Activated naive CD4-positive, alpha-beta T cell treated with anti-CD3 and anti-CD28 coated beads for 36 hours (primary cell): Measurements from ENCODE around the gene PTPN23. TPM values are rescaled to one million over a fixed set of nuclear protein-coding genes. Genes with fewer than 3 reads are reported as not detected.

ENCODE experiments used
- CTCF ChIA-PET: fragments of 350-600 bp; sonication (Branson Sonifier 250); formaldehyde crosslinking; loops from one replicate; lab custom pipeline; 2021; ENCODE audit warnings: antibody characterized with exemption; lab: Charles Lee
- DNase-seq: peaks from one replicate; pipeline ENCODE4 v3.0.0-alpha.2; 2020
- H3K27ac Mint-ChIP-seq: one replicate; pipeline ENCODE4 v1.8.0; 2021; ENCODE audit warnings: mild to moderate bottlenecking, mixed read lengths
- H3K27me3 Mint-ChIP-seq: one replicate; pipeline ENCODE4 v1.8.0; 2021; ENCODE audit warnings: low read depth, mixed read lengths
- H3K36me3 Mint-ChIP-seq: one replicate; pipeline ENCODE4 v1.8.0; 2021; ENCODE audit warnings: low read depth, mixed read lengths
- H3K4me1 Mint-ChIP-seq: one replicate; pipeline ENCODE4 v1.8.0; 2021; ENCODE audit warnings: low read depth, mixed read lengths
- H3K4me3 Mint-ChIP-seq: one replicate; pipeline ENCODE4 v1.8.0; 2021; ENCODE audit warnings: mild to moderate bottlenecking, moderate library complexity, mixed read lengths
- H3K9me3 Mint-ChIP-seq: one replicate; pipeline ENCODE4 v1.8.0; 2021; ENCODE audit warnings: mixed read lengths
- intact Hi-C: fragments of 100-400 bp; cut with micrococcal nuclease; formaldehyde crosslinking; loops from one replicate; pipeline ENCODE4 v1.15.1; 2023
- total RNA-seq, 2 experiments: library from RNA; stranded (reverse); gene quantifications; one replicate each; pipeline ENCODE4 v1.2.3, GENCODE V29; 2021

PTPN23 gene
- total RNA-seq, 2 experiments from 2014 or later, result 18.7 to 21.6 TPM

DNA sequence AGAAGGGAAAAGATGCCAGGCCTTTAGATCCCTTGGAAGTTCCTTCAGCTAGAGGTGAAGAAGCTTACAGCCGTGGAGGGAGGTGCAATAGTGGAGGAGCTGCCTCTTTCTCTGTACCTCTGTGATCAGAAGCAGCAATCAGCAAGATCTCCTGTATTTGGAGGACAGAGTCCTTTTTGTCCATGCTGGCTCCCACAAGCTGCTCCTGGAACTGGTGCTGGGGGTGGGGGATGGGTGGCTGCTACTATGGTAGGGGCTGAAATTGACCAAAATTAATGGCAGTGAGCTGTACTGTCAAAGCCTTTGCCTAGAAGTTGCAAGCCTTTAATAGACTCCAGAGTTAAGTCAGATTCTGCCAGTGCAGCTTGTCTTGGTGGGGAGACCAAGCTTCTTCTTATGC lies 18.2 kb downstream of the PTPN23 start:
- CTCF ChIA-PET, result interaction anchor here (0.6 to 1.3 kb wide), 3 partner anchors 15 to 83 kb away, joined by 3 to 4 read pairs (median 3); no protein-coding TSS in a partner anchor
- no peak overlapping the region for H3K27ac Mint-ChIP-seq
- no peaks in the 10 kb centered on the region for H3K27me3 Mint-ChIP-seq
- no peaks in the 10 kb centered on the region for H3K9me3 Mint-ChIP-seq
- intact Hi-C loops, result no loop called here
- H3K36me3 Mint-ChIP-seq, result peaks cover 4% of the 10 kb centered on the region
- DNase-seq, result no peak
- H3K4me3 Mint-ChIP-seq, result no peak overlapping the region
- peaks cover 24% of the 10 kb centered on the region for H3K4me1 Mint-ChIP-seq

DNA sequence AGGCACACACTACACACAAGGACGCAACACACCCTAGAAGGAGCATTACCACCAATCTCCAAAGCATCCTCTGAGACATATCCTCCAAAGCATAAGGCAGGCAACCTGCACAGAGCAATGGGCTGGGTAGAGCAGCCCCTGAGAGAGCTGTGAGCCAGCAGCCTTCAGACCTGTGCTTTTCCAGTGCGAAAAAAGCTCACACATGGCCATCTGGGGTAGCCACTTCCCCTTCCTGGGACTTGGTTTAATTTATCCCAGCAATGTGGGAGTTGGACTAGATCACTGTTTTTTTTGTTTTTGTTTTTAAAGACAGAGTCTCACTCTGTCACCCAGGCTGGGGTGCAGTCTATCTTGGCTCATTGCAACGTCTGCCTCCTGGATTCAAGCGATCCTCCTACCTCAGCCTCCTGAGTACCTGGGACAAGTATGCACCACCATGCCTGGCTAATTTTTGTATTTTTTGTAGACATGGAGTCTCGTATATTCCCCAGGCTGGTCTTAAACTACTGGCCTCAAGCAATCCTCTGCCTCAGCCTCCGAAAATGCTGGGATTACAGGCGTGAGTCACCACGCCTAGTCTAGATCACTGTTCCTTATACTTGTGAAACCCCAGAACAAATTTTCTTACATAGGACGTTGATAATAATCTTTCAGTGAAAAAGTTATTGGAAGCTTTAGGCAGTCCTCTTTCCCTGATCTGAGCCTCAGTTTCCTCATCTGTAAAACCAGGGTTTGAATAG lies 18.9 kb downstream of the PTPN23 start:
- Mint-ChIP-seq H3K4me3 (no peak overlapping the region), H3K27ac (no peak overlapping the region), H3K4me1 (peaks cover 18% of the 10 kb centered on the region), H3K9me3 (no peaks in the 10 kb centered on the region), H3K27me3 (no peaks in the 10 kb centered on the region), H3K36me3 (peaks cover 4% of the 10 kb centered on the region)
- CTCF ChIA-PET, result interaction anchor here (0.6 to 1.3 kb wide), 3 partner anchors 14 to 83 kb away, joined by 3 to 4 read pairs (median 3); no protein-coding TSS in a partner anchor
- intact Hi-C loops, result no loop called here
- no peak for DNase-seq

DNA sequence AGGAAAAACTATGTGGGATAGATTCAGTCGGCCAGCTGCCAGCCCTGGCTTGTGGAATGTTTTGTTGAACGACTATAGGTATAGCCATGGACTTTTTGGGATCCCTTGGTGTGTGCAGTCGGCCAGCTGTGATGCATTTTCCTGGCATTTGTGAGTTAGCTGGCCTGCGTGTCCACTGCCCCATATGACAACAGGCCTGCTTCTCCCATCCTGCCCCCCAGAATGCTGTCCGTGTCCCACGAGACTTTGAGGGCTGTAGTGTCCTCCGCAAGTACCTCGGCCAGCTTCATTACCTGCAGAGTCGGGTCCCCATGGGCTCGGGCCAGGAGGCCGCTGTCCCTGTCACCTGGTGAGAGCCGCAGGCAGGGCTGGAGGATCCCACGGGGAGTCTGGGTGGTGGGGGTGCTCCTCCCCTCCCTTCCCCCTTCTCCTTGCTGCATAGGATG lies 23.6 kb downstream of the PTPN23 start:
- intact Hi-C loops, result no loop called here
- Mint-ChIP-seq H3K27ac (no peak overlapping the region), H3K36me3 (peaks cover 3% of the 10 kb centered on the region), H3K4me1 (no peaks in the 10 kb centered on the region), H3K4me3 (no peak overlapping the region), H3K27me3 (no peaks in the 10 kb centered on the region), H3K9me3 (no peaks in the 10 kb centered on the region)
- CTCF ChIA-PET, result interaction anchor here (1.8 kb wide), 1 partner anchor 17 kb away, joined by 4 read pairs; no protein-coding TSS in a partner anchor
- DNase-seq, result no peak

DNA sequence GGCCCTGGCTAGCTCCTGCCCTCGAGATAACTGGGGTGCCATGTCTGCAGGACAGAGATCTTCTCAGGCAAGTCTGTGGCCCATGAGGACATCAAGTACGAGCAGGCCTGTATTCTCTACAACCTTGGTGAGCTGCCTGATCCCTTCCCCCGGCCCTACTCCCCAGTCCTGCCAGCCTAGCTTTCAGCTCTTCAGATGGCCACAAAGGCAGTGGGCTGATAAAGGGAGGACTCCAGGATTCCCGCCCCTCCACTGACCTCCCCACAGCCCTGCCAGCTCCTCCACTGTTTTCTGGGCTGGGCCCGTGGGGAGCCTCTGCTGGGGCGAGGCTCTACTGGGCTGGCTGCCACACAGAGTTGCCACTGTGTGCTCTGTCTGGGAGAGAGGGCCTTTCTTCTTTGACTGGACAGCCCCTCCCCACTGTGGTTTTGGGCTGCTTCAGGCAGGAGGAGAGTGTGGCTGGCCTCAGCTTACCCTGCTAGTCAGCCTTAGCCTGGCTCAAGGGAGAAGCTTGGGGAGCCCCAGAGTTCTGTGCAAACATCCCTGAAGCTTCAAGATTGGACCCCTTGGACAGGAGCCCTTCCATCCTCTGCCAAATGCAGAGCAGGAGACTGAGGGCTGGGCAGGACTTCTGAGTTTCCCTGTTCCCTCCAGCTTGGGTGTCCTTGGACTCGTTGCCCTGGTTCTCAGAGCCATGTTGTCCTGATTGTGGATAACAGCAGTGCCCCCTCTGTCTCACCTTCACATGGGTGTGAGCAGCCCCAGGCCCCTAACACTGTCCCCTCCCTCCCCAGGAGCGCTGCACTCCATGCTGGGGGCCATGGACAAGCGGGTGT lies 24.4 kb downstream of the PTPN23 start:
- CTCF ChIA-PET, result interaction anchor here (0.7 to 1.8 kb wide), 2 partner anchors 17 to 78 kb away, joined by 3 to 4 read pairs; no protein-coding TSS in a partner anchor

DNA sequence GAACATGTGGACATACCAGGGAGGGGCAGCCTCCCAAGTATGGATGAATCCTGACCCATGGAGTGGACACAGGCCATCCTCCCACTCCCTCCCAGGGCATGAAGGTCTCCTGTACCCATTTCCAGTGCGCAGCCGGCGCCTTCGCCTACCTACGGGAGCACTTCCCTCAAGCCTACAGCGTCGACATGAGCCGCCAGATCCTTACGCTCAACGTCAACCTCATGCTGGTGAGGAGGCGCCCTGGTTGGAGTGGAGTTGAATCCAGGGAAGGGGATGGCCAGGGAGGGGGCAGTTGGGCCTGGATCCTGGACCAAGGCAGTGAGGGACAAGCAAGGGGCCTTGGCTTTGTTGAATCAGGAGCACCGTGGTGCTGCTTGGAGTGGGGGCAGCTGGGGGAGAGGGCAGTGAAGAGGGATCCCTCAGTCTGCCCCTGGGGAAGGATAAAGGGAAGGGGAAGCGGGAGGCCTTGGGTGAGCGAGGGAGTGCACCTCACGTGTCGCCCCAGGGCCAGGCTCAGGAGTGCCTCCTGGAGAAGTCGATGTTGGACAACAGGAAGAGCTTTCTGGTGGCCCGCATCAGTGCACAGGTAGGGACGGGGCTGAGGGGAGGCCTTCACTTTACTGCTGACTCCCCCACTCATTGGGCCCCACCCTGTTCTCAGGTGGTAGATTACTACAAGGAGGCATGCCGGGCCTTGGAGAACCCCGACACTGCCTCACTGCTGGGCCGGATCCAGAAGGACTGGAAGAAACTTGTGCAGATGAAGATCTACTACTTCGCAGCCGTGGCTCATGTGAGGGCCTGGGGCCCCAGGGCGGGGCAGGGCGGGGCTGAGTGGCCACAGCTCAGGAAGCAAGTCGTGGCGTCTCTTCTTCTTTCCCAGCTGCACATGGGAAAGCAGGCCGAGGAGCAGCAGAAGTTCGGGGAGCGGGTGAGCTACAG lies 25.3 kb downstream of the PTPN23 start:
- no peak overlapping the region for H3K27ac Mint-ChIP-seq
- CTCF ChIA-PET, result interaction anchor here (0.5 to 1.8 kb wide), 3 partner anchors 16 to 79 kb away, joined by 3 to 9 read pairs (median 4); no protein-coding TSS in a partner anchor
- no peak for DNase-seq
- H3K36me3 Mint-ChIP-seq, result peaks cover 3% of the 10 kb centered on the region
- intact Hi-C loops, result no loop called here
- H3K27me3 Mint-ChIP-seq, result no peaks in the 10 kb centered on the region
- H3K9me3 Mint-ChIP-seq, result no peaks in the 10 kb centered on the region
- H3K4me3 Mint-ChIP-seq, result no peak overlapping the region
- H3K4me1 Mint-ChIP-seq, result no peaks in the 10 kb centered on the region

More for the DNA sequence above, 24.4 kb downstream of the PTPN23 start:
- Mint-ChIP-seq H3K4me3 (no peak overlapping the region), H3K4me1 (no peaks in the 10 kb centered on the region), H3K9me3 (no peaks in the 10 kb centered on the region), H3K27me3 (no peaks in the 10 kb centered on the region), H3K27ac (no peak overlapping the region), H3K36me3 (peaks cover 3% of the 10 kb centered on the region)
- DNase-seq, result no peak
- intact Hi-C loops, result no loop called here

DNA sequence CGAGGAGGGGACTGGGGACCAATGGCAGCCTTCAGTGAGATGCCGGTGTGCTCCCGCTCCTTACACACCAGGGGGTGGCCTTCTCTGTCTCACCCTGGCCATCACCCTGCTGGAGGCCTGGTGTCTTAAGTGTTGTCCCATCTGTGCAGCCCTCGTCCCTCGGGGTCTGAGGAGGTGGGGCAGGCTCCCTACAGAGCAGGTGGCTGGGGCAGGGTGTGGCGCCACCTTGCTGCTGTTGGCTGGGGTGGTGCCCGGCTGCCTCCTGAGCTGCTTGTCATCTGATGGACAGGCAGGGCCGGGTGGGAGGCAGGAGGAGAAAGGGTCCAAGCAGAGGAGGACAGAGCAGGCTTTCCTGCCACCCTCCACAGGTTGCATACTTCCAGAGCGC lies 25.9 kb downstream of the PTPN23 start:
- H3K9me3 Mint-ChIP-seq, result no peaks in the 10 kb centered on the region
- H3K27ac Mint-ChIP-seq, result no peak overlapping the region
- no peak for DNase-seq
- H3K36me3 Mint-ChIP-seq, result peaks cover 3% of the 10 kb centered on the region
- no peak overlapping the region for H3K4me3 Mint-ChIP-seq
- H3K4me1 Mint-ChIP-seq, result no peaks in the 10 kb centered on the region
- H3K27me3 Mint-ChIP-seq, result no peaks in the 10 kb centered on the region
- CTCF ChIA-PET, result no interaction called here
- intact Hi-C loops, result no loop called here

DNA sequence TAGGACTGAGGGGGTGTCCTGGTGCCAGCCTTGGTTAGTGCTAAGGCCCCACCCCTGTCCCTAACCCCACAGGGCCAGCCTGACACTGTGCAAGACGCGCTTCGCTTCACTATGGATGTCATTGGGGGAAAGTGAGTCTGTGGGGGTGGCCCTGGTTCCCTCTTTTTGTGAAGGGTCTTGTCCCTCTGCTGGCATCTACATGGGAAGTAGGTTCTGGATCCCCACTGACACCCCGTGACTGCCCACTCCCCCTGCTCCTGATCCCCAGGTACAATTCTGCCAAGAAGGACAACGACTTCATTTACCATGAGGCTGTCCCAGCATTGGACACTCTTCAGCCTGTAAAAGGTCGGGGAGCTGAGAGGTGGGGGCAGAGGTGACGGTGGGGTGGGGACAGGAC lies 26.4 kb downstream of the PTPN23 start:
- intact Hi-C loops, result no loop called here
- CTCF ChIA-PET, result no interaction called here
- no peak for DNase-seq
- Mint-ChIP-seq H3K4me1 (no peaks in the 10 kb centered on the region), H3K27me3 (no peaks in the 10 kb centered on the region), H3K9me3 (no peaks in the 10 kb centered on the region), H3K36me3 (peaks cover 3% of the 10 kb centered on the region), H3K27ac (no peak overlapping the region), H3K4me3 (no peak overlapping the region)

DNA sequence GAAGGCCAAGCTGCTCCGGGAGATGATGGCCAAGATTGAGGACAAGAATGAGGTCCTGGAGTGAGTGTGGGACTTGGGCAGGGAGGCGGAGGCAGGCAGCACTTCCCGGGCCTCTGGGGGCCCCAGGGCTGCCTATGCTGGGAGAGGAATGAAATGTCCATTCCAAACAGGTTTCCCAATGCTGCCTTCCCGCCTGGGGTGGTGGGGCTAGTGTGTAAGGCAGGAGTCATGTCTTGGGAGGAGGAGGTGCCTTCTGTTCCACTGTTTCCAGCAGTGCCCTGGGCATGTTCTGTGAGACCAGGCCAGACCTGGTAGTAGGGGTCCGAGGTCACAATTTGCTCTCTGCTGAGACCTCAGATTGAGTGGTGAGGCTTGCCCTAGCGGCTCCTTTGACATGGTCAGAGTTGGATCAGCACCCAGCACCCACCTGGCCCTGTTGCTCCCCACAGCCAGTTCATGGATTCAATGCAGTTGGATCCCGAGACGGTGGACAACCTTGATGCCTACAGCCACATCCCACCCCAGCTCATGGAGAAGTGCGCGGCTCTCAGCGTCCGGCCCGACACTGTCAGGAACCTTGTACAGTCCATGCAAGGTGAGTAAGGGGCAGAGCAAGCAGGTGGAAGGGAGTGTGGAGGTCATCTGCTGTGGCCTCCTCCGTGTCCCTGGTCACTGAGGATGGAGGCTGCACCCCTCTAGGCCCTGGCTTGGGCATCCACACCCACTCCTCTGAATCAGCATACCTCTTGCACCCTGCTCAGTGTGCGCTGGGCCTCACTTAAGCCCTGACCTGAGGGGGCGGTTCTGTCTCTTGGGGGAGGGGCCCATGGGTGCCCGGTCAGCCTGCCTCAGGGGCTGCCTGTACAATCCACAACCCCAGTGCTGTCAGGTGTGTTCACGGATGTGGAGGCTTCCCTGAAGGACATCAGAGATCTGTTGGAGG lies 27.3 kb downstream of the PTPN23 start:
- peaks cover 2% of the 10 kb centered on the region for H3K36me3 Mint-ChIP-seq
- no peaks in the 10 kb centered on the region for H3K9me3 Mint-ChIP-seq
- no peak for DNase-seq
- CTCF ChIA-PET, result interaction anchor here (0.6 to 1.1 kb wide), 2 partner anchors 13 to 311 kb away, joined by 3 to 4 read pairs; no protein-coding TSS in a partner anchor
- H3K27ac Mint-ChIP-seq, result no peak overlapping the region
- intact Hi-C loops, result no loop called here
- H3K4me3 Mint-ChIP-seq, result no peak overlapping the region
- no peaks in the 10 kb centered on the region for H3K27me3 Mint-ChIP-seq
- no peaks in the 10 kb centered on the region for H3K4me1 Mint-ChIP-seq

DNA sequence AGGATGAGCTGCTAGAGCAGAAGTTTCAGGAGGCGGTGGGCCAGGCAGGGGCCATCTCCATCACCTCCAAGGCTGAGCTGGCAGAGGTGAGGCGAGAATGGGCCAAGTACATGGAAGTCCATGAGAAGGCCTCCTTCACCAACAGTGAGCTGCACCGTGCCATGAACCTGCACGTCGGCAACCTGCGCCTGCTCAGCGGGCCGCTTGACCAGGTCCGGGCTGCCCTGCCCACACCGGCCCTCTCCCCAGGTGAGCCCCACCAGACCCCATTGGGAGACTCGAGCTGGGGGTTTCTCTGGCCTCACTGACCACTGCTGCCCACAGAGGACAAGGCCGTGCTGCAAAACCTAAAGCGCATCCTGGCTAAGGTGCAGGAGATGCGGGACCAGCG lies 28.0 kb downstream of the PTPN23 start:
- CTCF ChIA-PET, result interaction anchor here (0.6 to 1.1 kb wide), 2 partner anchors 12 to 312 kb away, joined by 3 to 4 read pairs; no protein-coding TSS in a partner anchor

DNA sequence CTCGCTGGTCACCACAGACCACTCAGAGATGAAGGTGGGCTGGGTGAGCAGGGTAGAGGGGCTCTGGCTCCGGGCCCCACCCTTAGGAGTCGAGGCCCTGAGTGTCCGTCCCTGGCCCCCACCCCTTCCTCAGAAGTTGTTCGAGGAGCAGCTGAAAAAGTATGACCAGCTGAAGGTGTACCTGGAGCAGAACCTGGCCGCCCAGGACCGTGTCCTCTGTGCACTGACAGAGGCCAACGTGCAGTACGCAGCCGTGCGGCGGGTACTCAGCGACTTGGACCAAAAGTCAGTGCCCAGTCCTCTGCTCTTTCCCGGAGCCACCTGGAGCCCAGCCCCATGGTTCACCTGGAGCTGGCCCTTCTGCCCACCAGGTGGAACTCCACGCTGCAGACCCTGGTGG lies 28.5 kb downstream of the PTPN23 start:
- intact Hi-C loops, result no loop called here
- no peak overlapping the region for H3K4me3 Mint-ChIP-seq
- no peaks in the 10 kb centered on the region for H3K27me3 Mint-ChIP-seq
- H3K9me3 Mint-ChIP-seq, result no peaks in the 10 kb centered on the region
- H3K4me1 Mint-ChIP-seq, result no peaks in the 10 kb centered on the region
- peaks cover 2% of the 10 kb centered on the region for H3K36me3 Mint-ChIP-seq
- CTCF ChIA-PET, result interaction anchor here (1.1 kb wide), 1 partner anchor 12 kb away, joined by 4 read pairs; no protein-coding TSS in a partner anchor
- DNase-seq, result no peak
- H3K27ac Mint-ChIP-seq, result no peak overlapping the region

More for the DNA sequence above, 28.0 kb downstream of the PTPN23 start:
- peaks cover 2% of the 10 kb centered on the region for H3K36me3 Mint-ChIP-seq
- no peak overlapping the region for H3K27ac Mint-ChIP-seq
- no peak overlapping the region for H3K4me3 Mint-ChIP-seq
- intact Hi-C loops, result no loop called here
- no peaks in the 10 kb centered on the region for H3K9me3 Mint-ChIP-seq
- DNase-seq, result no peak
- no peaks in the 10 kb centered on the region for H3K4me1 Mint-ChIP-seq
- H3K27me3 Mint-ChIP-seq, result no peaks in the 10 kb centered on the region
